GM19035 (cell line): Measurements from ENCODE around the gene PCA3.
A peak's percentile ranks its signal among the peaks of the same experiment; 100 is the strongest.
"Not testable (repeated sequence)": the region's sequence is repeated elsewhere in the genome, so short reads cannot be mapped to it uniquely, and the experiment has no call there.

Source experiments
- ATAC-seq: cut with Tn5 transposase; IDR thresholded peaks from one replicate; pipeline ENCODE4 v1.9.1; 2021; ENCODE audit not compliant: unreplicated experiment

The PCA3 gene

DNA sequence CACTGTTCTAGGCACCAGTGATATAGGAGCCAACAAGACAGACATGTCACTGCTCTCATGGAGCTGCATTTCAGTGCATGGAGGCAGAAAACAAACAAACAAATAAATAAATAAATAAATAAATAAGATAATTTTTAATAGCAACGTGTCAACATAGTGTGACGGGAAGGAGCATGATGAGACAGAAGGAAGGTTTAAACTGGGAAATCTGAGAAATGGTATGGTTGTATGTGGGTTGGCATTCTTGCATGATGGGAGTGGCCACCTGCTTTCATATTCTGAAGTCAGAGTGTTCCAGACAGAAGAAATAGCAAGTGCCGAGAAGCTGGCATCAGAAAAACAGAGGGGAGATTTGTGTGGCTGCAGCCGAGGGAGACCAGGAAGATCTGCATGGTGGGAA lies at the start of gene PCA3:
Gene PCA3, plus strand, starts transcription at position 301 of the 400 bp plus-strand sequence.
- no peak for ATAC-seq

DNA sequence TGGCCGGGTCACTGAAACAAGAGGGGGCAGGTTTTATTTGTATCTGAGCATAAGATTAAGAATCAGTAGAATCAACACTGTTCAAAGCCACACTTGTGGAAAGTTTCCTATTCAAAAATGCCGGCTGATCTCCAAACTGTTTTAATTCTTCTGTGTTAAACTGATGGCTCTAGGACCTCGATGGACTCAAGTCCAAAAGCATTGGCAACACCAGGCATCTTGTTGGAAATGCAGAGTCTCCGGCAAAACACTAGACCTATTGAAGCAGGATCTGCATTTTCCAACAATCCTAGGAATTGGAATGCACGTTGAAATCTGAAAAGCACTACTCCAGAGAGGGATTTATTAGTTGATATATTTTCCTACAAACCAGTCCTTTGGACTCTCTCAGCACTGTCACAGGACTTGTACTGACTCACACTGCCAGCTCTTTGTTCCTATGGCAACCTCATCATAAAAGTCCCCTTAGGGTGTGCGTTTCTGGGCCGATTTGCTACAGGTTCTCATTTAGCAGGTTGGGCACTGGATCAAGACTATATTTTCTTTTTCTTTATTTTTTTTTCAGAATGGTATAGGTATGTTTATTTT lies 48.1 kb upstream of the PCA3 start:
- ATAC-seq = no peak

DNA sequence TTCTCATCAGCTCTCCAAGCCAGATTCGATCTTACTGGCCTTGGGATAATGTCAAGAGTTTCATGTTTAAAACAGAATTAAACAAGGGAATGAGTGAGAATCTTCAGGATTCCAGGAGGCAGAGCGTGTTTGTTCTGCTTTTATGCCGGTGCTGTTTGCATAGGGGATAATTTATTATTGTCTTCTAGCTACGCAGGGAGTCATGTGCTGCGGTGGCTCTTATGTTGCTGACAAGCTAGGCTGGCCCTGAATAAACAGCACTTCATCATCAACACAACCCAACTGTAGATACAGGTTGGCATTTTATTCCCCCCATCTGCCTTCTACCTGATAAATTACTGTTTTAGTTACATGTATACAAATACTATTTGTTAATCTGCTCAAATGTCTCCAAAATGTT lies 47.1 kb upstream of the PCA3 start:
- no peak for ATAC-seq

DNA sequence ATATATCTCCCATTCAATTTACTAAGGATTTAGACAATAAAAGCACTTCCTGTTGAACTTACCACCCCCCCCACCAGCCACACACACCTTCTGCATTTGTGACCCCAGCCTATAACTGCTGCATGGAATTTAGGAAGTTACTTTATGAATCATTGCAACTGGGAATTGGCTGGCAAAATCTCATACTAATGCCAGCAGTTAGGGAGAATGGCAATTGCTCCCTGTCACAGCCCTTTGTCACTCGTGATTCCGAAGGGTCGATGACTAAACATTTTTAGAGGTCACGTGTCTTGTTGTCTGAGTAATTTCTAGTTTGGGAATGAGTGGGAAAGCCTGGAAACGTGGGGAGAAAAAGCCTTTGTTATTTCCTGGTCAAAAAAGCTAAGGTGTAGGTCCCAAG lies 46.6 kb upstream of the PCA3 start:
- ATAC-seq = no peak

DNA sequence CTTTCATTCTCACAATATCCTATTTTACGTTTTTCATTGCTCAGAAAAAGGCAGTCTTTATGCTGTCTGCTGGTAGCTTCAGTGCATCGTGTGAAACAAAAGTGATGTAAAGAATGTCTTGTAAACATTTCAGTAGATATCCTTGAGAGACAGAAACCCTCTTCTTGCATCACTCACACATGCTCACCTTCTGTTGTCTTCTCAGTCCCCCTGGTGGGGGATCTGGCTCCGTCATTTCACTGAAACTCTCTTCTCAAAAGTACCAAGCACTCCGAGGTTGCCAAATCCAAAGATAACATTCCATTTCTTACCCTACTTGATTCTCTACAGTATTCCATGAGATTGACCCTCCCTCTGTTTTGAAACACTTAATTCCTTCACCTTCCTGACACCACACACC lies 46.1 kb upstream of the PCA3 start:
- ATAC-seq = no peak

DNA sequence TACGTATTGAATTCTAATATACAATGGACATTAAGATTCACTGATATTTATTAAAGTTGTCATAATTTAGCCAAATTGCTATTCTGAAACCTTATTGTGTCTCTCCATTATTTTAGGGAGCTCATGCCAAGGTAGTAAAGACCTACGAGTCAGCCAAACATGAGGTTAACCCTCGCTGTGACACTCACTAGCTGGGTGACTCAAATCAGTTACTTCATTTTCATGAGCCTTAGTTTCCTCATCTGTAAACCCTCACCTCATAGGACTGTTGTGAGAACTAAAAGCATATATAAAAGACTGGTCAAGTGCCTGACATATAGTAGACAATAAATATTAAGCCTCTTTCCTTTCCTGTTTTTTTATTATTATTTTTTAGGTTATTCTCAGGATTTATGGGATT lies 44.0 kb upstream of the PCA3 start:
- no peak for ATAC-seq

DNA sequence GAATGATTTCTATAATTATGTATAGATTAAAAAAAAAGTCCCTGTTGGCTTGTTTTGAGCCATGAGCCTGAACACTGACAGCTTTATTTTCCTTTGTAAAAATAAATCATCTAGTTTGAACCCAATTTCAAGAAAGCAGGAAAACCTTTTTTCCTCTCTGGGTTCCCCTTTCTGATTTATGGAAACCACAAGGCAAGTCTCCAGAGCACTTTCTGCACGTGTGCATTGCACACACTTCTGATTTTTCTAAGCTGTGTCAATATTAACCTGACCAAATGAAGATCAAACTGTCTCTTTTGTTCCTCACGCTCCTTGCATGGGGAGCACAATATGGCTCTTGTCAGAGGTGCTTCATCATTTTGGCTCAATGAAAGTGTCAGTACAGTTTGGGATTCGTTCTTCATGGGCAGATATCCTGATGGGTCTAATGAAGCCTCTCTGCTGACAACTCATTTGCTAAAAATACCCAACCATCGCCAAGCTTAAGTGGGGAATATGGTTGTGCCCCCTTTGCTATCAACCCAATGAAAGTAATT lies 39.2 kb upstream of the PCA3 start:
- no peak for ATAC-seq

DNA sequence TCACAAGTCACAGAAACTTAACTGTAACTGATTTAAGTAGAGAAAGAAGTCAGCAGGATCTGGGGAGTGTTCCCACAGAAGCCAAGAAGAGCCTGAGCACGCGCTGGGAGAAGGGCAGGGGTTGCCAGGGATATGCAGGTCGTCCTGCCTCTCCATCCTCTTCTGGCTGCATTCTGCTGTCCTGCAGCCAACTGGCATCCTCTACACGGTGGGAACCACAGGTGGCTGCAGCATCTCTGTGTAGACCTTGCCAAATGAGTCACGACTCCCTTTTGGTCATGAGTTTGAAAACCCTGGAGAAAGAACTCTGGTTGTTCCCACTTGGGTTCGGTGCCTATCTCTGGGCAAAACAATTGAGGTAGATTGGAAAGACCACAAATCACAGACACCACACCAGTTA lies 38.4 kb upstream of the PCA3 start:
- ATAC-seq = no peak

DNA sequence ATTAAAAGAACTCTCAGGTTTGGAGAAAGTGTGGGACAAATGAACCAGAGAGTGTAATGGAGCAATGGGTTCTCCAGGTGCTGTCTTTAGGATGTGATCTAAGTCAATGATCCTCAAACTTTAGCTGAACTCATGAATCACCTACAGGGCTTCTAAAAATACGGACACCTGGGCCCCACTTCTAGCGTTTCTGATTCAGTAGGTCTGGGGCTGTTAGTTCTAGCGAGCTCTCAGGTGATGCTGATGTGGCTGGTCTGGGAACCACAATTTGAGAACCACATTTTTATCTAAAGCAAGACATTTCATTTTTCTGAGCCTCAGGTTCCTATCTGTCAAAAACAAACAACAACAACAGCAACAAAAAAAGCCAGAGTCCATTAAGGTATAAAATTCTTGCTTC lies 35.1 kb upstream of the PCA3 start:
- no peak for ATAC-seq

DNA sequence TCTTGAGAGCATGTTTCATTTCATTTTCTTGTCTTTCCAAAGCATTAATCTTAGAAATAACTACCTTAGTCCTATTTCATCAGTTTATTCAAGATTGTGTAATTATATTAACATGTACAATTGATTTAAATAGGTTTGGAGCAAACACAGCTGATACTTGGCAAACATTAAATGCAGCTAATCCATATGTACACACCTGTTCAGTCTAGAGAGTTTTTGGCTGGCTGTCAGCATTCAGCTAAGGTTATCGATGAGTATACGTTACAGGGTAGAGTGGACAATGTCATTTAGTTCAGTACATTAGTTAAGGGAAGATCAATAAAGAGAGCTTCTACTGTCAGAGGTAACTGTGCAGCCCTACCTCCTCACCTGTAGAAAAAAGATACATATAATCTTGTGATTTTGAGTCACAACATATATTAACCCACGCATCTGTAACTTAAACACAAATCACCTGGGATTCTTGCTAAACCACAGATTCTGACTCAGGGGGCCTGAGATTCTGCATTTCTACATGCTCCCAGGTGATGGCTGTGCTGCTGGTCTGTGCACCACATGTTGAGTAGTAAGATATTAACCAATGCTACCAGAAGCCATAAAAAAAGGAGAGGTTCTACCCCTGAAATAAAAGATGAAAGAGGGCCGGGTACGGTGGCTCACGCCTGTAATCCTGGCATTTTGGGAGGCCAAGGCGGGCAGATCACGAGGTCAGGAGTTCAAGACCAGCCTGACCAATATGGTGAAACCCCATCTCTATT lies 34.1 kb upstream of the PCA3 start:
- no peak for ATAC-seq

DNA sequence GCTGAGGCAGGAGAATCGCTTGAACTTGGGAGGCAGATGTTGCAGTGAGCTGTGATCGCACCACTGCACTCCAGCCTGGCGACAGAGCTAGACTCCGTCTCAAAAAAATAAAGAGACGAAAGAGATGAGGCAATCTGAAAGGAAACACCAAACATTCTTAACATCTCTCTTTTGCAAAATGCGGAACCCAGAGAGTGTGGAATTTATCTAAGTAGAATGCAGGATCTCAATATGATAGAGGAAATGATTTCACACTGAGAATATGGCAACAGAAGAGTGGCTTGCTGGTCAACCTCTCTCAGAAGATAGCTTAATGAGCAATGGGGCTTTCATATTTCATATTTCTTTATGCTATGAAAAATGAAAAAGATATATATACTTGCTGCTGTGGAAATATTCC lies 33.4 kb upstream of the PCA3 start:
- no peak for ATAC-seq

DNA sequence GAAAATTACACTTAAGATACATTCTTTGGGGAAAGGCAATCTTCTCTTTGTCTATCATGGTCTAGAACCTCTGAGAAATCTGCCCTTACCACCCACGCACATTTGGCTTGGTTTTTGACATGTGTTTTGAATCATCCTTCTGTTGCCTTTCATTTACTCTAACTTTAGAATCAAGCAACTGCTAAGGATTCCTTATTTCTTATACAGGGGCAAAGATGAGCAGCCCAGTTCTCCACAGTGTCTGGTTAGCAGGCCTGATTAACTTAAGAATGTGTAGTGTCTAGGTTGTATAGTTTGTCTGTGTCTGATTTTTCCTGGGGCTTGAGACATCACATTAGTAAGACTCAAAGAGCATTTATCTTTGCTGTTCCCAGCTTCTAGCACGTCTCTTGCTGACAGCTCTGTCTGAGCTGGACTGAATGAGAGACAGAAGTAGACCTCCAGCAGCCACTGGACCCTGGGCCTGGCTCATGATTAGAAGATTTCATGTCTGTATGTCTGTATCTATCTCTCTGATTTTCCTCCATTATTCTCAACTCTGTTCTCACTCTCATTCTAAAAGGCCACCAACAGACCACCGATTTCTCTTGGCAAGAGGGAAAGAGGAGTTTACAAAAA lies 31.8 kb upstream of the PCA3 start:
- ATAC-seq = no peak

DNA sequence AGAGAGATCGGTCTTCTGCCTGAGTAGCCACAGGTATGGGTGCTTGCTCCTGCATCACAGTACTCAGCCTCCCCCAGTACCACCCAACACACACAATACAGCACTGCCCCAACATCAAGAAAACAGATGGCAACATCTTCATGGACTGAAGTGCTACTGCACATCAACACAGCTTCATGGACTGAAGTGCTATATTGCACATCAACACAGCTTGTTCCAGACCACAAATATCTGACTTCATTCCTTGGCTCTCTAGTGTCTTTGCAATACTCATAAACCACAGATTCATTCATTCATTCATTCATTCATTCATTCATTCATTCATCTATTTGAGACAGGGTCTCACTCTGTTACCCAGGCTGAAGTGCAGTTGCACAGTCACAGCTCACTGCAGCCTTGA lies 31.1 kb upstream of the PCA3 start:
- ATAC-seq = no peak

DNA sequence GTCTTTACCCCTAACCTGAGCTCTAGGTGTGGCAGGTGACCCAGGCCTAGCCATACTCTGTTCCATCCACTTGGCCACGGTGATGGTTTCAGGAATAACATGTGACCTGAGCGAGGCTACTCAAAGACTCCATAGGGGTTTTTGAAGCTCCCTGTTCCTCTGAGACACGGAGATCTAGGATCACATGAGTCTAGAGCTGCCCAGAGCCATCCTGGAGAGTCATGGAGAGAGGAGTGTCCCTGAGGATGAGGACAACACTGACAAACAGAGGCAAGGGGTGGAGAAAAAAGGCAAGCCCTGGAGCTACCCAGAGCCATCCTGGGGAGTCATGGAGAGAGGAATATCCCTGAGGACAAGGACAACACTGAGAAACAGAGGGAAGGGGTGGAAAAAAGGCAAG lies 29.5 kb upstream of the PCA3 start:
- ATAC-seq = no peak

DNA sequence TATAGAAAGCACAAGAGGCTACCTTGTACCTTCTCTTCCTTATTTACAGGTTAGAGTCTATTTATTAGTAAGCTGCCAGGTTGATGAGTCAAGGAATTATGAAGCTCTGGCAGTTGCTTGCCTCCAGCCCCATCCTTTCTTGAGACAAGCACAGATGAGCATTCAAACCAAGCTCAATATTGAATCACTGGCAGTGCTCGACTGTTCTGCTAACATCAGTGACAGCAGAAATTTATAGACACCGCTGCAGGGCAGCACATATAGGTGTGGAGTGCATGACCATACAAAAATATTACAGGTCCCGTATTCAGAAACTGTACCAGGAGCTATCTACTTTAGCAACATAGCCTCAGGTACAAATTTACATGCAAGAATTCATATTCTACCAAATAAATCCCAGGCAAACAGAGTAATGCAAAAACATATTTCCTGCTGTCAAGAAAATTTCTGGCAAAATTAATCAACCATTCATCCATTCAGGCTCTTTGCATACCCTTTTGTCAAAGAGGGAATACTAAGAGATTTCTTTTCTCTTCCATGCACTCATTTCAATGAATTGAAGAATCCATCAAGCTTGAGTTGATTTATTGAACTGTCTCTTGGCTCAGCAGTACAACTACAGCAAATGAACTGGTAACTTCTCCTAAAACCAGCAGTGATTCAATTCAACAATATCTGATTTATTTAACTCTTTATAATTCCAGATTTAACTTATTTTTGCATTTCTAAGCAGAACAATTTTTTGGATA lies 26.9 kb upstream of the PCA3 start:
- no peak for ATAC-seq

DNA sequence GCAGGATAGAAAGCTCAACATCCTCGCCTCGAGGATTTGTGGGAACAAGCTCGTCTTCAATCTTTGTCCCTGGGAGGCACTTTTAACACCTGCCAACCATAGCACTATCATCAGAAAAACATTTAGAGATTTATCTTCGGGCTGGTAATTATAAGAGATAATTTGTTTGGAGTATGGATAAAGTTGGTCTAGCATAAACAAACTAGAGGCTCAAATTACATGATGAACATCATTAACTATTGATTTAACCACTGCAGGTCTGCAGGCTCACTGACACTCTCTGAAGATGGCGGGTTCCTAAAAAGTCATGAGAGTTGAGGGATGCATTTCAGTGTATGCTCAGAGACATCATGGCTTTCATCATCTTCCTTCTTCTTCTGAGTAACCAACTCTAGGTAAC lies 25.8 kb upstream of the PCA3 start:
- ATAC-seq = no peak

DNA sequence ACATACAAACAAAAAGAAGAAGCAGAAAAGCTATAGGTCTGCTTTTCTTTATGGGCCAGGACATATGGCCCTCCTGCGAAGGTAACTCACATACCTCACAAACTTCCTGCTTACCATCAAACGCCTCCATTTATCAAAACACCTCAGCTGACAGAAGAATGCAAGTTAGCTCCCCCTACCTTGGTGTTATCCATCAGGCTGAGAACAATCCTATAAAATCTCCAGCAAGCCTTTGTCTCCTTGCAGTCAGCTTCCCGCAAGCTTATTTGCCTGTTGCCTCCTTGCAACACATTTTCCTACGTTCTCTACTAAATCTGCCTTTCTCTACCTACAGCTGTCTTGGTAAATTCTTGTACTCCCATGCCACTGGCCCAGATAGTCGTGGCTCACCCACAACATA lies 22.7 kb upstream of the PCA3 start:
- ATAC-seq = no peak

DNA sequence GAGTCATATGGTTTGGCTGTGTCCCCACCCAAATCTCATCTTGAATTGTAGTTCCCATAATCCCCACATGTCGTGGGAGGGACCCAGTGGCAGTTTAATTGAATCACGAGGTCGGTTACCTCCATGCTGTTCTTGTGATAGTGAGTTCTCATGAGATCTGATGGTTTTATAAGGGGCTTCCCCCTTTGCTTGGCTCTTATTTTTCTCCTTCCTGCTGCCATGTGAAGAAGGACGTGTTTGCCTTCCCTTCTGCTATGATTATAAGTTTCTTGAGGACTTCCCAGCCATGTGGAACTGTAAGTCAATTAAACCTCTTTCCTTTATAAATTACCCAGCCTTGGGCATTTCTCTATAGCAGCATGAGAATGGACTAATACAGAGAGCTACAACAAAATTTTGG lies 21.3 kb upstream of the PCA3 start:
- not testable (repeated sequence) for ATAC-seq

DNA sequence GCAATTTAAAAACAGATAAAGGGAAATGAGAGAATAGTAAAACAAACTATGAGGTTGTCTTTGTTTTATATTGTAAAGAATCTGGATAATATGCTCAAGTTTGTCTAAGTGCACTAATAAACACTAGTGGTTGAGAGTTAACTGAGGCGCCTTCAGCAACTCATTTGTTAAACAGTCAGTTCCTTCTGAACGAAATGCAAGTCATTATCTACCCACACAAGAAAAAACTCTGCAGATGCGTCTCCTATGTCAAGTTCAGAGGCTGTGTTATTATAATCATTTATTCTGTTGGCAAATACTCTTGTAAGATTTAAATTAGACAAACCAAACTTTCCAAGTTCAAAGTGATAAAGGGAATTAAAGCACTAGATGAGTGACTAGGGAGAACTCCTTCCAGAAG lies 20.3 kb upstream of the PCA3 start:
- no peak for ATAC-seq

DNA sequence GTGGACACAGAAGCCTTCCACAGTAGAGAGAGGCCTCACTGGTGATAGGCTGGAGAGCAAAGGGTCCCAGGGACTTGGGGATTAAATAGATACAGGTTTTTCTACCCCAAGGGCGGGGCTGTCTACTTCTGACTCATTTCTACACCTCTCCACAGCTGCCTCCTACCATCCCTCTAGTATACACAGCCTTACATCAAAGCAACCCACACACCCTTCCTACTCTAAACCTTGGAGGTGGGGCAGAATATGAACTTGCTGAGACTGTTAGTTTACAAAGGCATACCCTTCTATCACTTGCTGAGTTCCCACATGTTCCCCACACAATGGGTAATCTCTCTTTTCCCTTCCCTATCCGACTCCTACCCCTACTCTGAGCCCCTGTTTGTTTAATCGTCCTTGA lies 19.9 kb upstream of the PCA3 start:
- peak; percentile 74 for ATAC-seq

DNA sequence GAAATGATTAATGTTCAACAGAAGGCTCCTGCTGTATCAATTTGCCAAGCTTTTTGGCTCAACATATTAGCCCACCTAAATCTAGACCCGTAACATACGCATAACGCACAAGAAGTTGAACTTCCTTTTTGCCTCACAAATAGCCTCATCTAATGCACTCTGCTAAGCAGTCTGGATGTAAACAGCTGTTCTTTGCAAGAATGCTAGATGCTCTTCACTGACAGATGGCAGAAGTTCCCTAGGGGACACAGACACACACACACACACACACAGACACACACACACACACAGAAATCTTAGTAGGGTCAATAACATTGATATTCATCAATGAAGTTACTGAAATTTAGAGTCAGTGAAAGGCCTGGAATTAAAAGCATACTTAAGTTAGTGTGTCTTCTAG lies 13.2 kb upstream of the PCA3 start:
- no peak for ATAC-seq

DNA sequence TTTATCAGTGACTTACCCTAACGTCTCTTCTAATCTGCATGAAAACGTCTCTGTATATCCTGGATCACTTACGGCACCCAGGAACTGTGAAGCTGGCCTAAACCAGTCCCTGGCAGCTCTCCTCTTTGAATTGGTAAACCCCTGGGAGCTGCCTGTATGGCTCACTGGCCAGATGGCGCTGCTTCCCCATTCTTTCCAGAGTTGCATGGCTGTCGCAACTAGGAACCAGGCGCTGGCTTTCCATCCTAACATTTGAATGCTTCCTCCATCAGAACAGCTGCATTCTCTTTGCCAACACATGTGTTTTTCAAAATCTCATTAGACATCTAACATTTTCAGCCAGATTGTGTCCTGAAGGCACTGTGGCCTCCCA lies 8.0 kb upstream of the PCA3 start:
- peak; percentile 17 for ATAC-seq
